HuH-7.5 (cell line): Measurements from ENCODE around the gene TMEM219.
A peak's percentile ranks its signal among the peaks of the same experiment; 100 is the strongest.

Experiments
- DNase-seq: peaks from one replicate; pipeline ENCODE4 v3.0.0; 2011; ENCODE audit warnings: low spot score

Gene TMEM219

DNA sequence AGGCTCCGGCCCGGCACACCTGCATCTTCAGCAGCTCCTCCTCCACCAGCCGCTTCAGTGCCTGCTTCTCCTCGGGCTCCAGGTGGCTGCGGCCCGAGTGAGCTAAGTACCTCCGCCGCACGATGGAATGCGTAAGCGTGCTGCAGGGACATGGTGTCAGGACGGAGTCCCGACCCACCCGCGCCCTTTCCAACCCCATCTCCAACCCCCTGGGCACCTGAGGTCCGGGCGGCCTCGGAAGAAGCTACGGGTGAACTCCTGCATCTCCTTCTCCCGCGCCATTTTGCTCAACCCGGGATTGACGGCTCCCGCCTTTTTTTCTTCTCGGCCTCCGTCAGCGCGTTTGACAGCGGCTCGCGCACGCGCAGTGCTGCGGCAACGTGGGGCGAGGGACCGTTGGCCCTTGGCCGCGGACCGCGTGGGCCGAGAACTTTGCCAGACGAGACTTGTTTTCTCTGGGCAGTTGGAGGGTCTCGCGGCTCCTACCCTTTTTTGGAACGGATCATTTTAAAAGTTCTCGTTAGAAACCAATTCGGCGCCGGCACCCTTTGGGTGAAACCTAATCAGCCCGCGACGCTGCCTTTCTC lies 33.5 kb downstream of the TMEM219 start, which contains the start of gene HIRIP3:
Gene HIRIP3 (minus strand): TSS at position 294 of the 587 bp plus-strand sequence. CDS start 12 bp downstream, at position 282.
- DNase-seq: peak; percentile 91

DNA sequence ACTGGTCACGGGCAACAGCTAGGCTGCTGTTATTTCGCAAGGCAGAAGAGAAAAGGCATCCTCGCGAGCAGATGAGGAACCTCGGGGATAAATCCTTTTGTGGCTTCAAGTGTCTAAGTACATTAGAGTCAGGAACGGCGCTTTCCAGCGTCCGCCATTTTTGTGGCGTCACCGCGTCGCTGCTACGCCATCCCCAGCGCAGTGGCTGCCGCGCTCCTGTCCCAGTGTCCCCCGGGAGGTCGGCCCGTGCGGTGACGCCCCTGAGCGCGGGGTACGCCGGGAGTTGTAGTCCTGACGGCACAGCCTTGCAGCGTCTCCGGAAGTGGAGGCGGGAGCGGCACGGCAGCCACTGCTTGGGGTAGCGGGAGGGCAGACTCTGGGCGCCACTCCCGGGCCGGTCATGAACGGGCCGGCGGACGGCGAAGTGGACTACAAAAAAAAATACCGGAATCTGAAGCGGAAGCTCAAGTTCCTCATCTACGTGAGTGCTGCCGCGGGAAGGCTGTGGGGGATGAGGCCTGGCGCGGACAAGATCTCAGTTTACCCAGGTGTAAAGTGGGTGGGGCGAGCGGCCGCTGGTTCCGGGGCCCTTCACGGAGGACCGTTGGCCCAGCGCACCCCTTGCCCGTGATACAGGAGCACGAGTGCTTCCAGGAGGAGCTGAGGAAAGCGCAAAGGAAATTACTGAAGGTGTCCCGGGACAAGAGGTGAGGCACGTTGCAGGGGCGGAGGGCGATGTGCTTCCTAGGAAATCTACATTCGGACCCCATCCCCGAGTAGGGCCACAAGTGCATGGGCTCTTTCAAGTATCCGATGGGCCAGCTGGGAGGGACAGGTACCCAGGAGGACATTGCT lies 34.3 kb downstream of the TMEM219 start, which contains the start of gene INO80E:
Gene INO80E (plus strand): TSS at position 331 of the 855 bp plus-strand sequence. CDS start 70 bp downstream, at position 401.
- peak; percentile 99 for DNase-seq

DNA sequence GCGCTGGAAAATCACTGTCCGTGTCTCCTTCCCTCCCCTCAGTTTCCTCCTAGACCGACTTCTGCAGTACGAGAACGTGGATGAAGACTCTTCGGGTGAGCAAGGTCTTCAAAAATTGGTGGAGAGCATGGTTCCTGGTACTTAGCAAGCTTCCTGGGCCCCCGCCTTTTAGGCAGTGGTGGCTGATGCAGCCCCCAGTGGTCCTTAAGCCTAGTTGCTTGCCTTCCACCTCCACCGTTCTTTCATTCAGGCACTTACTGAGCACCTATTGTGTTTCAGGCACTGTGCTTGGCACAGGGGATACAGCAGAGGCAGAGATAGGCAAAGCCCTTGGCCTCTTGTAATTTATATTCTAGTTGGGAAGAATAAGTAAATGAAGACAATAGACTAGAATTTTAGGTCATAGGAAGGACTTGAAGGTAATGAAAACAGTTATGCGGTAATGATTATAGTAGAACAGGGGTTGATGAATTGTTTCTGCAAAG lies 34.9 kb downstream of the TMEM219 start:
- DNase-seq: no peak

DNA sequence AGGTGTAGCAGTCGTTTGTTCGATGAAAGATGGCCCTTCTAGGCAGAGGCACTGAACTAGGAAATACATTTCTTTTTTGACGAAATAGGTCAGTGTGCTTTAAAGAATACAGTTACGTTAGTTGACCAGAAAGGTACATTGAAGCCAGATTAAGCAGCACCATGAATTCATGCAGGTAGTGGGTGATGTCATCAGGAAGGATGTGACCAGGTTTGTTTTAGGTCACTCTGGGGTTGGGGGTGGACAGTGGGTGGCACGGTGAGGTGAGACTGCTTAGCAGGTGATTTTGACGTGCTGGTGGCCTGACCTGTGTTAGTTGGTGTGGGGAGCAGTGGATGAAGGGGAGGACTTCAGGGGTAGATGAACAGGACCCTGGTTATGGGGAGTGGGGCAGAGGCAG lies 37.7 kb downstream of the TMEM219 start:
- DNase-seq: no peak

DNA sequence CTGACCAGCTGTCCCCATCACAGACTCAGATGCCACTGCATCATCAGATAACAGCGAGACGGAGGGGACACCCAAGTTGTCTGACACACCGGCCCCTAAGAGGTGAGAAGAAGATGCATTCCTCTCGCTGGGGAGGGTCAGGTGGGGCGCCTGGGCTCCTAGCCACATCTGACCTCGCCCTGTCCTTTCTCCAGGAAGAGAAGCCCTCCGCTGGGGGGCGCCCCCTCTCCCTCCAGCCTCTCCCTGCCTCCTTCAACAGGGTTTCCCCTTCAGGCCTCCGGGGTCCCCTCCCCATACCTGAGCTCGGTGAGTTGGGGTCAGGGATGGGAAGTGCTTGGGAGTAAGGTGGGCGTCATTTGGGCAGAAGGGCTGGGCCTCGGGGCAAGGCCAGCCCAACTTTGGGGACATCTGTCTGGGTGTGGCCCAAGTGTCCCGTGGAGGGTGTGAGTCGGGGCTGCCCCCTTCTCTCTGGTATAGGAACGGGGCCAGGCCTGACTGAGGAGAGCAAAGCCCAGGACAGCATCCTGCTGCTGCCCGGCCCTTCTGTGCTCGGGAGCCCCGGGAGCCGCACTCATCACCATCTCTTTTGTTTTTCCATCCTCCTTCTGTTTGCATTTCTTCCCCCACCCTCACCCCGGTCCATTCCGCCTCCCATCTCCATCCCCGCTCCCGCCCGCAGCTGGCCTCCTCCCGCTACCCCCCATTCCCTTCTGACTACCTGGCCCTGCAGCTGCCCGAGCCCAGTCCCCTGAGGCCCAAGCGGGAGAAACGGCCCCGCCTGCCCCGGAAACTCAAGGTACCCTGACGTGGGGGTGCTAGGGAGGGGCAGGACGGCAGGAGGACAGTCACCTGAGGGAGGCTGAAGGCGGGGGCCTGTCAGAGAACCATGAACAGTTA lies 39.1 kb downstream of the TMEM219 start:
- no peak for DNase-seq

DNA sequence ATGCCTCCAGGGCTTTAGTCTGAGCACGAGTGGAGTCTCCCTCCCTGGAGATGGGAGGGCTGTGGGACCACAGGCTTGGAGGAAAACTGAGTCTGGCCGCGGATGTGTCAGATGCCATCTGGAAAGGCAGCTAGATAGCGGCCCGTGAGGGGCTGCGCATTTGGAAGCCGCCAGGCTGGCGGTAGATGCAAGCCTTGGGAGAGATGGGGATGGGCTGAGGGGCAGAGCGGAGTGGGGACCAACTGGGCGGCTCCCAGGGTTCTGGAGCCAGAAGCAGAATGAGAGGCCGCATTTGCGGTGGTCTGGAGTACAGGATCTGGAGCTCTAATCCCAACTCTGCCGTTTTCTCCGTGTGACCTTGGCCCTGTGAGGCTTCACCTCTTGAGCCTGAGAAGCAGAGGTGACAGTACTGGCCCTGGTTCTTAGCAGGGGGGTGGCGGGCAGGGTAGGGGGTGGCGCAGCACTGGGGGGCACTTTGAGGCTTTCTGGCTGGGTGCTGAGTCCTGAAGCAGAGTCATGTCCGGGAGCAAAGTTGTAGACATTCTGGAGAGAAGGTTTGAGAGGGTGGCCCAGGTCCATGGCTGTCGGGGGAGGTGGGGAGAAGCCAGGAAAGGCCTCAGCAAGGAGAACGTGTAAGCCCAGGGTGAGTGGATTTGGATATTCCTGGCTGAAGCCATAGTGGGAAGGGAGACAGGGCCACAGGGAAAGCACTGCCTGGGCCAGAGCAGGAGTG lies 40.9 kb downstream of the TMEM219 start:
- DNase-seq: no peak

DNA sequence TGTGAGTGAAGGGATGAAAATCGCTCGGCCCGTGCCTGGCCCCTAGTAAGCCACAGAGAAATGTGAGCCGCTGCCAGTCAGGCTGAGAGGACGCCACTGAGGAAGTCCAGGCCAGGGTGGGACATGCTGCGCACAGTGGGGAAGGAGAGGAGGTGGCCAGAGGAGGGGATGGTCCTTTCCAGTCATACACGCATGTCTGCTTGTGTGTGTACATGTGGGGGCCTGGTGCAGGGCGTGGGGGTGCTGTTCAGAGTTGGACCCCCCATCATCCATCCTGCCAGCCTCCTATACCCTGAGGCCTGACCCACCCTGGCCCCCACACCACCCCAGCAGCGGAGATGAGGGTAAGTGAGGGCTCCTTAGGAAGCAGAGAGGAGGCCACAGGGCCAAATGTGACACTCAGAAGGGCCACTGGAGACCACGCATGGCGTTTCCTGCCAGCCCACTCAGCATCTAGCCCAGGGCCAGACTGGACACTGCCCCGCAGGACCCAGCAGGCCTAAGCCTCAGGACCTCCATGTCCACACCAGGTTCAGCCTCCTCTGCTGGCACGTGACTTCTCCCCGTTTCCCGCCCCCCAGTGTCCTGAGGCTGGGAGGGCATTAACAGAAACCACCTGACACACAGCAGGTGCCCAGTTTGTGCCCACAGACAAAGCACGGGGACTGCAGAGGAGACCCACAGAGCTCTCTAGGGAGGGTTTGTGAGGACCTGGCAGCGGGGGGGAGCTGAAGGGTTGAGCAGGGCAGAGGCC lies 42.0 kb downstream of the TMEM219 start:
- DNase-seq: no peak

DNA sequence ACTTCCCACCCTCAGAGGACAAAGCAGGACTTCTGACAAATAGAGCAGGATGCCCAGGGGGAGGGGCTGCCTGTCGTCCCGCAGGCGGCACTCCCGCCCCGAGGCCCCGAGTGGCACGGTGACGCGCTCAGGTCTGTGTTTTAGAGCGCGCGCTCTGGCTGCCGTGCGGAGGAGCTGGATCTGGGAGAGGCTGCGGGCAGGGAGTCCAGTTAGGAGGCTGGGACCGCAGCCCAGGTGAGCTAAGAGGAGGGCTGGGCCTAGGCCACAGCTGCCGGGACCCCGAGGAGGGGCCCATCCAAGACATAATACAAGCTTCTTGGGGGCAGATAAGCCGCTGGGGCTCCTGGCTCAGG lies 42.5 kb downstream of the TMEM219 start:
- no peak for DNase-seq

DNA sequence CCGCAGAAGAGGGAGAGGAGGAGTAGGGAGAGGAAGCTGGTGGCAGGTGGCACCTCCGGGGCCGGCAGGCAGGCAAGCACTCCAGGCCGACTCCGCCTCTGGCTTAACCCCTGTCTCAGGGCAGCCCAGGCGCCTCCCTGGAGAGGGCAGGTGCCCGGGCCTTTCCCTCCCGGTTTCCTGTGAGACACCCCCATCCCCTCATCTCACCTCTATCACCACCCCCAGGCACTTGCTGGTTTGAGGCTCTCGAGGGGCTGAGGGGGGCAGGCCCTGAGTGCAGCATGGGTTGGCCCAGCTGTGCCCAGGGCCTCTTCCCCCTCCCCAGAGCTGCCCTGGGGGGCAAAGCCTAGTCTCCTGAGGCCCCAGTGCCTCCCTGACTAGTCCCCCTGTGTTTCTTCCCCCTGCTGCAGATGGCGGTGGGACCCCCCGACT lies 42.9 kb downstream of the TMEM219 start:
- DNase-seq: no peak

DNA sequence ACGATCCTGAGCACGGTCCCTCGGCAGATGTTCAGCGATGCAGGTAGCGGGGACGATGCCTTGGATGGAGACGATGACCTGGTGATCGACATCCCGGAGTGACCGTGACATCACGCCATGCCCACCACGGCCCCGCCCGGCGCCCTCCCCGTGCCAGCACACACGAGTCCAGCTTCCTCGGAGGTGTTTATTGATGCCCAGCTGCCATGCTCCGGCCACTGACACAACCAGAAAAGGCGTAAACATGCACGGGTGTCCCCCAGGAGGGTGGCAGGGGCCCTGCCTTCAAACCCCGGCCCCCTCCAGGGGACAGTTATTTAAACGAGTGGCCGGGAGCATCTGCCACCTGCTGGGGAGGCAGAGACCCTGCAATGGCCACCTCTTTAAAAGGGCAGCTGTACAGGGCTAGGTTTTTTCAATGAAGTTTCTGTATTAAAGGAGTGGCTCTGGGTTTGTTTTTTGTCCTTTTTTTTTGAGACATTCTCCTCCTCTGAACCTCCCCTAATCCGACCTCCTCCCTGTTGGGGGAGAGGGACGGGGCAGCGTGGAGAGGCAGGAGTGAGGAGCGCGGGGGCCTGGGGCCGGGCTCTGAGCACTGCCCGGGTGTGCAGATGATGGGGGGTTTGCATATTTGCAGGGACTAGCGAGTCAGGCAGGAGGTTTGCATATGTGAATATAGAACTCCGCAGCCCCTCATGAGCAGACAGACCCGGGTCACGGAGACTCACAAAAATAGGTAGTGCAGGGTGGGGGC lies 43.6 kb downstream of the TMEM219 start:
- peak; percentile 89 for DNase-seq

DNA sequence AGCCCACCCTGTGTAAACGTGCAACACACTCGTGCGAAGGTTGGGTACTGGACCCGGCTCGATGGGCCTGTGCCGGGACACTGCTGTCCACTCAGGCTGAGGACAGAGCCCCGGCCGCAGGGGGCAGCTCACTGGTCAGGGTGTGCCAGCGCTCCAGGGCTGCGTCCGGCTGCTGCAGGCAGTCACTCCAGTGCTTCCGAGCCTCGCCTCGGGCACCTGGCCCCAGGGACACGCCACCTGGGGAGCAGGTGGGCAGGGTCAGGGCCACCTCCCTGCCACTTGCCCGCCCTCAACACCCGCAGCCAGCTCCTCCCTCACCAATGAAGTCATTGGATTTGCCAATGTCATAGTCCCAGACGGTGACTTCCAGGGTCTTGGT lies 44.2 kb downstream of the TMEM219 start:
- no peak for DNase-seq

DNA sequence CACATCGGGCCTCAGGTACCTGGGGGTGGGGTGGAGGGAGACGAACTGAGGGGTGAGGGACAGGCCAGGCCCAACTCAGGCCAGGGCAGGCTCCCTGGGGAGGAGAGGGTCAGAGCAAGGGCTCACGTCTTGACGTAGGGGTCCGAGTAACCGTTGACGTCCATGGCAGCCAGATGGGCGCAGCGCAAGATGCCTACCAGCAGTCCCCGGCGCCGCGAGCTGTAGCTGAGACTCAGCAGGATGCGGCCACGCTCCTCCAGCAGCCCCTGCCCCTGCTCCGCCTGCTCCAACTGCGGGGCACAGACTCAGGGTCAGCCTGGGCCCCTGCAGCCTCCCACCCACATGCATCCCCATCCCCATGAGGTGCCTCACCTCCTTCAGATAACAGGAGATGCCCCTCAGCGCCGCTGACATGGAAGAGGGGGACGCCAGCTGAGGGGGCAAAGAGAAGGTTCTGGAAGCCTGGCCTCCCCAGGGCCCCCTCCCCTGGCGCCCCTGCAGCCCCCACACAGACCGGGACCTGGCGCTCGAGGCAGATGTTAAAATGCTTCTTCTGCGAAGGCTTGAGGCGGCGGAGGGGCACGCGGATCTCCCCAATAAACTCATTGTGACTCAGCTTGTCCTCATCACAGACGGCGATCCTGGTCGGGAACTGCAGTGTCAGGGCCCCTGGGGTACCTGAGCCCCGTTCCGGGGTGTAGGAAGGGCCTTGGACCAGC lies 44.9 kb downstream of the TMEM219 start:
- no peak for DNase-seq

DNA sequence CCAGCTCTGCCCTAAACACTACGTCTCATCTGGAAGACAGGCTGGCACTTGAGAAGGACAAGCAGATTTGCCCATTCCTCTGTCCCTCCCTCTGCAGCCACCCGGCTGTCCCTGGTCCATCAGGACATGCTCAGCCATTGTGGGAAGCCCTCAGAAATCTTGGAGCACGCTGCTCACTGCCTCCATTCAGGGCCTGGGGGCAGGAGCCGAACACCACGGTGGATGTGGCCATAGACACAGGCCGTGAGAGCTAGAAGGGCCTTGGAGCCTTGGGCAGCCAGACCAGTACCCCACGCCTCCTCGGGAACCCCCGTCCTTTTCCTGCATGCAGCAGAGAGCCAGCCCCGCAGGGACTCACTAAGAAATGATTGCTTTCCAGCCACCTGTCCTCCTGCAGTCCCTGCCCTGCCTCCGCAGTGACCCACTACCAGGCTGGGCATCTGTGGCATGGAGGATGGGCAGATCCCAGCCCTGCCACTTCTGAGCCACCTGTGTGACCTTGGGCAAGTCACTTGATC lies 45.6 kb downstream of the TMEM219 start:
- no peak for DNase-seq

DNA sequence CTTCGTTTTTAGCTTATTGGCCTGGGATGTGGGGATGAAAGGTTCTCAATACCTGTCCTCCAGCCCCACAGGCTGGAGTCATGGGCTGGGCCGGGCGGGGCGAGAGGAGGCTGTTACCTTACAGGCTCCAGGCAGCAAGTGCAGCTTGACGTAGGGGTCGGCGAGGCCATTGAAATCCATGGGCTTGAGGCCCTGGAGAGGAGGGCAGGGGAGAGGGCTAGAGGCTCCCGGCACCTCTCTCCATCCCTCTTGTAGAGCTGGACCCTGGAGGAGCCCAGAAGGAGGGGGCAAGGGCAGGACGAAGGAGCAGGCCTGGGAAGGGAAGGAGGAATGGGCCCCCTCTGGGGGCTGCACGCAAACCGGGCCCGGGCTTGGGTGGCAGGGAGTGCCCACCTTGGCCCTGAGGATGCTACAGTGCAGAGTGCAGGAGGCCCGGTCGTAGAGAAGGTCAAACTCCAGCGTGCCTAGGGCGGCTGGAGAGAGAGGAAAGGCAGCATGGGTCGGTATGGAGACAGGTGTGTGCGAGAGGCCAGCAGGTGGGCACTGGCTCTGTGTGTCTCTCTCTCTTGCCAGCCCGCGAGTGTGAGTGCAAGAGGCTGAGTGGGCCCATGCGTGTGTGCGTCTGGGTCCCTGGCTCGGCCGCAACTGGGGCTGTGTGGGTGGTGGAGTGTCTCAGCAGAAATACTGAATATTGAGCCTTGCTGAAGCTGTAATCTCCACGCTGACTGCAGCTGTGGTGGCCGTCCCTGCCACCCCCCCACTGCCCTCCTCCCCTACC lies 47.4 kb downstream of the TMEM219 start:
- DNase-seq: no peak

DNA sequence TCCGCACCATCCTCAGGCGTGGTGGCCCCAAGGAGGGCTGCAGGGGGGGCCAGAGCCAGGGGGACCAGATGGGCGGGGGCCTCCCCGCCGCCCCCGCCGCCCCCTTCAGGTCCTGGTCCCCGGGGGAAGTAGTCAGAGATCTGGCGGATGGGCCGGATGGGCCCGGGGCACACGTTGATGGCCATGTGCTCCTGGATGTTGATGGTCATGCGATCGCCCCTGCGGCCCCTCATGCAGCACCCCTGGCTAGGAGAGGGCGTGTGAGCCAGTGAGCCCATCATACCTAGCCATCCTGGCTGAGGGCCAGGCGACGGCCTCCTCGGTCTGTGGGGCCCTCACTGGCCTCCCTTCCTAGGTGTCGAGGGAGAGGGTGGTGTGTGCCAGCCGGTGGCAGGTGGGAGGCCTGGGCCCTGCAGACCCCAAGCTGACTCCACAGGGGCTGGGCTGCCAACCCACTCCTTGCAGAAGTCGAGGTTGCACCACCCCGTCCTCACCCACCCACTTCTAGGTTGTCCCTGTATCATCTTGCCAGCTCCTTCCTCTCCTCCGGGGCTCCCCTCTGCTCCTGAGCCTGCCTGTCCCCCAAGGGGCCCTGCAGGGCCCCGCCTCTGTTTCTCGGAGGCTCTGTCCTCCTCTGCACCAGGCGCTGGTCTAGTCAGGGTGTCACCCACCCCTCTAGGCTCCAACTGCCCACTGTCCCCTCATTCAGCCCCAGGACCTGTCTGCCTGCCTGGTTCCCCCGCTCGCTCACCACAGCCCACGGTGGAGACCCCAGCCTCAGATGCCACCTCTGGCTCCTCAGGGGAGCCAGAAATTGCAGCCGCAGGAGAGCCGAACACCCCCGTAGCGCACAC lies 48.3 kb downstream of the TMEM219 start:
- no peak for DNase-seq

DNA sequence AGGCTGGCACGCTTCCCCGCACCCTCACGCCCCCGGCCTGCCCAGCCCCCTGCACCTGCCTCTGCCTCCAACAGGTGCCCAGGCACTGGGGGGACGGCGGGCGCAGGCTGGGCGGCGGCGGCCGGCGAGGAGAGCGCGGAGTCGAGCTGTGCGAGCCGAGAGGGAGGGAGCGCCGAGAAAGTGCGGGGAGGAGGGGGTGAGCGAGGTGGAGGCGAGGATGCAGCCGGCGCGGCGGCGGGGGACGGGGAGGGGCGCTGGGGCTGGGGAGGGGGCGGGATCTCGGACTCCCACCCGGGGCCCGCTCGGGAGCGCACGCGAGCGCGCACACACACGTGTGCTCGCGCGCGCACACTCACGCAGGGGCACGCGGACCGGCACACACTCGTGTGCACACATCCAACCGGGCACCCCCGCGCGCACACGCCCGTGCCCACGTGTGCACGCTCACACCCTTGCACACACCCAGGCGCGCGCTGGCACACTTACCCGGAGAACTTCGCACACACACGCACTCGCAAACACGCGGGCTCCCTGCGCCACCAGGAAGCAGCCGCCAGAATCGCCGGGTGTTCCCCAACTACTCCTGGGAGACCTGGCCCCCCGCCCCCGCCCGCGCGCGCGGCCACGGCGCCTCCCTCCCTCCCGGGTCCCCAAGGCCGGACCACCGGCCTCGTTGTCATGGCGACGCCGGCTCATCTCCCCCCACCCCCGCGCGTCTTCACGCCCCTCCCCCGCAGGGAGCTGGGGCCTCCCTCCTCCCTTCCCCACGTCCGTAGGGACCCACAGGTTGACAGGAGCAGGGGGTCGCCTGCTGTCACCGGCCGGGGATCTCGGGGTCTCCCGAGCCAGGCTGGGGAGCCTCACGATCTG lies 49.2 kb downstream of the TMEM219 start, which contains the start of gene DOC2A:
Gene DOC2A (minus strand): TSS at position 184 of the 870 bp plus-strand sequence. CDS start 805 bp downstream, outside the sequence.
- DNase-seq: no peak
